ENCODE results near the gene GM2A. TPM values are rescaled to one million over a fixed set of nuclear protein-coding genes. Genes with fewer than 3 reads are reported as not detected.
A peak's percentile ranks its signal among the peaks of the same experiment; 100 is the strongest.

Gene GM2A
- total and polyA plus RNA-seq, 7 donors, result 3.0 to 12.1 (median 6.9) TPM

DNA sequence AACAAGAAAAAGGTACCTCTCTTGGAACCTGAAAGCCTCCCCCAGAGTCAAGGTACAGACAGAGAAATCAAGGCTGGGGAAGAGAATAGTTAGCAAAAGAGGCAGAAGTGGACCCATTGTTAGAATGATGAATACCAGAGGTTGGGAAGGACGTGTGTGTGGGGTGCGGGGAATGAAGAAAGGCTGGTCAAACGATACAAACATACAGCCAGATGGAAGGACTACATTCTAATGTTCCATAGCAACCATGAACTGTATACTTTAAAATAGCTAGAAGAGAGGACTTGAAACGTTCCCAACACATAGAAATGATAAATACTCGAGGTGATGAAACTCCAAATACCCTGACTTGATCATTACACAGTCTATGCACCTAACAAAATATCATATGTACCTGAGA, 36.2 kb upstream of the GM2A start:
- no peak overlapping the region for H3K4me3 ChIP-seq
- peaks cover 83% of the 10 kb centered on the region for H3K4me1 ChIP-seq
- H3K36me3 ChIP-seq (ENCODE audit: insufficient read depth in 1 of 2, low read depth in 1 of 2), result no peaks in the 10 kb centered on the region
- ATAC-seq, result no peak
- intact Hi-C loops (cut with DNase I), result no loop called here
- peak overlapping the region; percentile 88 for H3K27ac ChIP-seq
- DNase-seq, result no peak
- H3K9me3 ChIP-seq, result no peaks in the 10 kb centered on the region
- H3K27me3 ChIP-seq (ENCODE audit: insufficient read depth in 3 of 3, low read length in 2 of 3), result no peaks in the 10 kb centered on the region
- 59 to 78% (median 68%) methylated on average over 5 of the region's 5 CpGs for WGBS, 3 donors
- TF ChIP-seq CTCF (IDR thresholded peaks at IDR 0.05), result no peak

GRCh38 chr5:151218177-151218576, 34.8 kb upstream of the GM2A start:
- intact Hi-C loops (cut with DNase I), result no loop called here
- DNase-seq (no peak), ATAC-seq (no peak)
- H3K27me3 ChIP-seq (ENCODE audit: insufficient read depth in 3 of 3, low read length in 2 of 3), result no peaks in the 10 kb centered on the region
- H3K27ac ChIP-seq, result peak overlapping the region; percentile 88
- H3K4me1 ChIP-seq, result peaks cover 87% of the 10 kb centered on the region
- no peaks in the 10 kb centered on the region for H3K9me3 ChIP-seq
- no peak overlapping the region for H3K4me3 ChIP-seq
- WGBS, 3 donors, result 19 to 33% (median 22%) methylated on average over 6 of the region's 6 CpGs
- no peaks in the 10 kb centered on the region for H3K36me3 ChIP-seq (ENCODE audit: insufficient read depth in 1 of 2, low read depth in 1 of 2)
- no peak for TF ChIP-seq CTCF (IDR thresholded peaks at IDR 0.05)

GRCh38 chr5:151219138-151219537, 33.8 kb upstream of the GM2A start:
- H3K36me3 ChIP-seq (ENCODE audit: insufficient read depth in 1 of 2, low read depth in 1 of 2), result no peaks in the 10 kb centered on the region
- 79 to 94% (median 85%) methylated on average over 9 of the region's 9 CpGs for WGBS, 3 donors
- H3K27me3 ChIP-seq (ENCODE audit: insufficient read depth in 3 of 3, low read length in 2 of 3), result no peaks in the 10 kb centered on the region
- ATAC-seq (no peak), DNase-seq (no peak)
- no peak overlapping the region for H3K4me3 ChIP-seq
- no peak for TF ChIP-seq CTCF (IDR thresholded peaks at IDR 0.05)
- no peaks in the 10 kb centered on the region for H3K9me3 ChIP-seq
- peak overlapping the region; percentile 88 for H3K27ac ChIP-seq
- intact Hi-C loops (cut with DNase I), result no loop called here
- peaks cover 77% of the 10 kb centered on the region for H3K4me1 ChIP-seq

DNA sequence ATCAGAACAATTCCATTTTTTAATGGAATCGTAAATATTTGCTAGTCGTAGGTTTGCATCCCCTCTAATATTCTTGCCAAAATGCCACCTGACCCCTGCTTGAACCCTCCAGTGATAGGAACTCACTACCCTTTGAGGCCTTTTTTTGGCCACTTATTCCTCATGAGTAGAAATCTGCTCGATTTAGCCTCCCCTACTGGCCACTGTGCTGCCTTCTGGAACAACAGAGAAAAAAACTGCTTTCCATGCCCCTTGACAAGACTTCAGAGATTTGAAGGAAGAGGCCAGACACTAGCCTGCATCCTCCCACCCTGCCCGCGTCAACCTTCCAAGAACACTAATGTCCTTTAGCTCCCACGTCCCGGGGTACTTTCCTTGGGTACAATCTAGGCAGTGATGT, 33.2 kb upstream of the GM2A start:
- TF ChIP-seq CTCF (IDR thresholded peaks at IDR 0.05), result no peak
- H3K27me3 ChIP-seq (ENCODE audit: insufficient read depth in 3 of 3, low read length in 2 of 3), result no peaks in the 10 kb centered on the region
- intact Hi-C loops (cut with DNase I), result no loop called here
- no peak overlapping the region for H3K4me3 ChIP-seq
- DNase-seq (no peak), ATAC-seq (no peak)
- H3K27ac ChIP-seq, result peak overlapping the region; percentile 88
- 54 to 72% (median 63%) methylated on average over 7 of the region's 7 CpGs for WGBS, 3 donors
- H3K9me3 ChIP-seq, result no peaks in the 10 kb centered on the region
- peaks cover 75% of the 10 kb centered on the region for H3K4me1 ChIP-seq
- H3K36me3 ChIP-seq (ENCODE audit: insufficient read depth in 1 of 2, low read depth in 1 of 2), result no peaks in the 10 kb centered on the region

DNA sequence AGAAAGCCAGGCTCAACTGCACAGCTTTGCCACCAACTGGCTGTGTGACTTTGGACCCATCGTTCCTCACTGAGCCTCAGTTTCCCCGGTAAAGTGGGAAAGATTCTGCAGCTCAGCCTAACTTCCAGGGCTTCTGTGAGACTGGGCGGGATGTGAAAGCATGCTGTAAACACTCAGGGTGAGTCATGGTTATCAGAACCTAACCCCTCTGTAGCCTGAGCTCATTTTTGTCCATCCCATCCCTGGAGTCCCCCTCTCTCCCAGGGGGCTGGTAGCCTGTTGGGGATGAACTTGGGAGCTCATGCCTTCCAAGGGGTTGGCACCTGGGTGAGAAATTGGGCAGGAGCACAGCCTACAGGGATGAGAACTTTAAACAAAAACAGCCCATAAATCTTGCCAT, 31.4 kb upstream of the GM2A start:
- peak; percentile 35 to 66 (median 54) for ATAC-seq
- no peaks in the 10 kb centered on the region for H3K9me3 ChIP-seq
- no peaks in the 10 kb centered on the region for H3K36me3 ChIP-seq (ENCODE audit: insufficient read depth in 1 of 2, low read depth in 1 of 2)
- intact Hi-C loops (cut with DNase I), result no loop called here
- DNase-seq, result no peak
- H3K27ac ChIP-seq, result peak overlapping the region; percentile 88
- H3K4me1 ChIP-seq, result peaks cover 58% of the 10 kb centered on the region
- 71 to 89% (median 82%) methylated on average over 3 of the region's 3 CpGs for WGBS, 3 donors
- H3K4me3 ChIP-seq, result peak overlapping the region; percentile 82
- H3K27me3 ChIP-seq (ENCODE audit: insufficient read depth in 3 of 3, low read length in 2 of 3), result no peaks in the 10 kb centered on the region
- no peak for TF ChIP-seq CTCF (IDR thresholded peaks at IDR 0.05)
